ENCODE results near the gene SEH1L.

The SEH1L gene

DNA sequence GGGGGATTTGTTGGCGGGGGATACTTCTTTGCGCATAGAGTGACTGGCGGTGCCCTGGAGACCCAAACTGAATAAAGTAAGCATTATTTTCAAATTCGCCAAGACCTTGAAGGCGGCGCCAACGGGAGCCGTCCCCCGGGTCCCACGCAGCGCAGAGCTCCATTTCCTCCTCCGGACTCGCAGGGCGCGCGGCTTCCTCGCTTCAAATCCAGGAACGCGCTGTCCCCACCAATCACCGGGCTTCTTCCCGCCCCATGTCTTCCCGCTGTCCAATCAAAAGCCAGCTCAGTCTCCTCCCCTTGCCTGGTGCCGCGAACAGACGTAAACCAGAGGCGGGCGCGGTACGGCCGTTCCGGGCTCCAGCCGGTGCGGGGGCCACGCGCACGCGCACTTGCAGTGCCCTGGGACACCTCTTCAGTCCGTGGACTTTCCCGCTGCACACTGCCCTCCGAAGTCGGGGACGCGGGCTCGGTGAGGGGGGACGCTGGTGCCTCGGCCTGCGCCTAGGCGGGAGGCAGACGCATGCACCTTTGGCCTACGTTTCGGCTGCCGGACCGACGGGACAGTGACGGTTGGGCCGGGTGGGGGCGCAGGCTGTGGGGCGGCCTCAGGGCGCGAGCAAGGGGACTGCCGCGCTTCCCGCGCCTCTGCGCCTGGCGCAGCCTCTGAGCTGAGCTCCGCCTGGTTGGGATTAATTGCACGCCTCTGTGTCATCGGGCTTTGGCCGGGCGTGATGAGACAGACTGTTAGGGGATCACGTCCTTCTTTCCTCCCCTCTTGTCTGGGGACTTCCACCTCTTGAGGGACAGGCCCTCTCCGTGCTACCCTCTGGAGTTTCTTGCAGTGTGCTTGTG is 43.4 kb downstream of the SEH1L start, which contains the start of gene CEP192 (continued):
- no peak for TF ChIP-seq ZNF48 (tag by site-specific recombination; IDR thresholded peaks at IDR 0.05)
- no peak for TF ChIP-seq ZNF350 (tag by site-specific recombination; IDR thresholded peaks at IDR 0.05)
- no peak for TF ChIP-seq ZNF202 (tag by site-specific recombination; IDR thresholded peaks at IDR 0.05; ENCODE audit: borderline replicate concordance)
- no peak for TF ChIP-seq SALL2 (tag by site-specific recombination; IDR thresholded peaks at IDR 0.05; ENCODE audit: borderline replicate concordance)
- TF ChIP-seq ZNF37A (tag by site-specific recombination; IDR thresholded peaks at IDR 0.05): no peak
- no peak for TF ChIP-seq ZNF555 (tag by site-specific recombination; conservative IDR thresholded peaks at IDR 0.05)
- no peak for TF ChIP-seq ZNF560 (tag by site-specific recombination; IDR thresholded peaks at IDR 0.05; ENCODE audit: borderline replicate concordance)
- no peak for TF ChIP-seq KLF7 (tag by site-specific recombination; IDR thresholded peaks at IDR 0.05; ENCODE audit: borderline replicate concordance)
- no peak for TF ChIP-seq ZNF433 (tag by site-specific recombination; IDR thresholded peaks at IDR 0.05; ENCODE audit: low read depth)
- TF ChIP-seq ZNF114 (tag by site-specific recombination; IDR thresholded peaks at IDR 0.05): no peak
- no peak for TF ChIP-seq ZNF530 (tag by site-specific recombination; IDR thresholded peaks at IDR 0.05; ENCODE audit: low read depth)
- TF ChIP-seq, protein P1, sequence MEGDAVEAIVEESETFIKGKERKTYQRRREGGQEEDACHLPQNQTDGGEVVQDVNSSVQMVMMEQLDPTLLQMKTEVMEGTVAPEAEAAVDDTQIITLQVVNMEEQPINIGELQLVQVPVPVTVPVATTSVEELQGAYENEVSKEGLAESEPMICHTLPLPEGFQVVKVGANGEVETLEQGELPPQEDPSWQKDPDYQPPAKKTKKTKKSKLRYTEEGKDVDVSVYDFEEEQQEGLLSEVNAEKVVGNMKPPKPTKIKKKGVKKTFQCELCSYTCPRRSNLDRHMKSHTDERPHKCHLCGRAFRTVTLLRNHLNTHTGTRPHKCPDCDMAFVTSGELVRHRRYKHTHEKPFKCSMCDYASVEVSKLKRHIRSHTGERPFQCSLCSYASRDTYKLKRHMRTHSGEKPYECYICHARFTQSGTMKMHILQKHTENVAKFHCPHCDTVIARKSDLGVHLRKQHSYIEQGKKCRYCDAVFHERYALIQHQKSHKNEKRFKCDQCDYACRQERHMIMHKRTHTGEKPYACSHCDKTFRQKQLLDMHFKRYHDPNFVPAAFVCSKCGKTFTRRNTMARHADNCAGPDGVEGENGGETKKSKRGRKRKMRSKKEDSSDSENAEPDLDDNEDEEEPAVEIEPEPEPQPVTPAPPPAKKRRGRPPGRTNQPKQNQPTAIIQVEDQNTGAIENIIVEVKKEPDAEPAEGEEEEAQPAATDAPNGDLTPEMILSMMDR (tag by site-specific recombination; IDR thresholded peaks at IDR 0.05): peak; percentile 96
- no peak for TF ChIP-seq ZNF211 (tag by site-specific recombination; IDR thresholded peaks at IDR 0.05; ENCODE audit: low read depth)
- TF ChIP-seq OVOL3 (tag by site-specific recombination; IDR thresholded peaks at IDR 0.05): no peak
- TF ChIP-seq ZNF23 (tag by site-specific recombination; IDR thresholded peaks at IDR 0.05; ENCODE audit: borderline replicate concordance): no peak
- TF ChIP-seq SP7 (tag by site-specific recombination; IDR thresholded peaks at IDR 0.05): peak; percentile 88
- no peak for TF ChIP-seq ZNF473 (tag by site-specific recombination; IDR thresholded peaks at IDR 0.05)
- no peak for TF ChIP-seq TRIM28 (IDR thresholded peaks at IDR 0.05; ENCODE audit: borderline replicate concordance, low read length)
- no peak for TF ChIP-seq ZNF830 (tag by site-specific recombination; IDR thresholded peaks at IDR 0.05; ENCODE audit: low read depth)
- TF ChIP-seq TCF7L2 (IDR thresholded peaks at IDR 0.05; ENCODE audit: borderline replicate concordance, low read depth, low read length): no peak
- no peak for TF ChIP-seq YY1 (tag by site-specific recombination; IDR thresholded peaks at IDR 0.05)
- TF ChIP-seq IKZF3 (tag by site-specific recombination; IDR thresholded peaks at IDR 0.05): 0 out of 2 replicates have a peak, but pooled peaks have one; percentile 32
- TF ChIP-seq ZFP37 (tag by site-specific recombination; IDR thresholded peaks at IDR 0.05): peak; percentile 98
- 0 out of 2 replicates have a peak, but pooled peaks have one; percentile 64 for TF ChIP-seq ZBTB7A (tag by site-specific recombination; IDR thresholded peaks at IDR 0.05; ENCODE audit: low read depth)
- no peak for TF ChIP-seq REPIN1 (tag by site-specific recombination; IDR thresholded peaks at IDR 0.05; ENCODE audit: low read depth)
- TF ChIP-seq HOXD13 (CRISPR knock-in tag; IDR thresholded peaks at IDR 0.05; ENCODE audit: borderline replicate concordance): no peak; the same call in 1 of the 2 replicates
- TF ChIP-seq ZSCAN16 (tag by site-specific recombination; IDR thresholded peaks at IDR 0.05): no peak
- TF ChIP-seq ZBTB1 (tag by site-specific recombination; IDR thresholded peaks at IDR 0.05): no peak
- TF ChIP-seq, protein P2, sequence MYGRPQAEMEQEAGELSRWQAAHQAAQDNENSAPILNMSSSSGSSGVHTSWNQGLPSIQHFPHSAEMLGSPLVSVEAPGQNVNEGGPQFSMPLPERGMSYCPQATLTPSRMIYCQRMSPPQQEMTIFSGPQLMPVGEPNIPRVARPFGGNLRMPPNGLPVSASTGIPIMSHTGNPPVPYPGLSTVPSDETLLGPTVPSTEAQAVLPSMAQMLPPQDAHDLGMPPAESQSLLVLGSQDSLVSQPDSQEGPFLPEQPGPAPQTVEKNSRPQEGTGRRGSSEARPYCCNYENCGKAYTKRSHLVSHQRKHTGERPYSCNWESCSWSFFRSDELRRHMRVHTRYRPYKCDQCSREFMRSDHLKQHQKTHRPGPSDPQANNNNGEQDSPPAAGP (tag by site-specific recombination; IDR thresholded peaks at IDR 0.05): peak; percentile 83
- TF ChIP-seq, protein P3, sequence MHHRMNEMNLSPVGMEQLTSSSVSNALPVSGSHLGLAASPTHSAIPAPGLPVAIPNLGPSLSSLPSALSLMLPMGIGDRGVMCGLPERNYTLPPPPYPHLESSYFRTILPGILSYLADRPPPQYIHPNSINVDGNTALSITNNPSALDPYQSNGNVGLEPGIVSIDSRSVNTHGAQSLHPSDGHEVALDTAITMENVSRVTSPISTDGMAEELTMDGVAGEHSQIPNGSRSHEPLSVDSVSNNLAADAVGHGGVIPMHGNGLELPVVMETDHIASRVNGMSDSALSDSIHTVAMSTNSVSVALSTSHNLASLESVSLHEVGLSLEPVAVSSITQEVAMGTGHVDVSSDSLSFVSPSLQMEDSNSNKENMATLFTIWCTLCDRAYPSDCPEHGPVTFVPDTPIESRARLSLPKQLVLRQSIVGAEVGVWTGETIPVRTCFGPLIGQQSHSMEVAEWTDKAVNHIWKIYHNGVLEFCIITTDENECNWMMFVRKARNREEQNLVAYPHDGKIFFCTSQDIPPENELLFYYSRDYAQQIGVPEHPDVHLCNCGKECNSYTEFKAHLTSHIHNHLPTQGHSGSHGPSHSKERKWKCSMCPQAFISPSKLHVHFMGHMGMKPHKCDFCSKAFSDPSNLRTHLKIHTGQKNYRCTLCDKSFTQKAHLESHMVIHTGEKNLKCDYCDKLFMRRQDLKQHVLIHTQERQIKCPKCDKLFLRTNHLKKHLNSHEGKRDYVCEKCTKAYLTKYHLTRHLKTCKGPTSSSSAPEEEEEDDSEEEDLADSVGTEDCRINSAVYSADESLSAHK (tag by site-specific recombination; IDR thresholded peaks at IDR 0.05): no peak
- TF ChIP-seq ZFHX2 (tag by site-specific recombination; conservative IDR thresholded peaks at IDR 0.05): peak; percentile 90
- TF ChIP-seq ZNF777 (tag by site-specific recombination; IDR thresholded peaks at IDR 0.05; ENCODE audit: borderline replicate concordance): peak; percentile 83
- TF ChIP-seq, protein P4, sequence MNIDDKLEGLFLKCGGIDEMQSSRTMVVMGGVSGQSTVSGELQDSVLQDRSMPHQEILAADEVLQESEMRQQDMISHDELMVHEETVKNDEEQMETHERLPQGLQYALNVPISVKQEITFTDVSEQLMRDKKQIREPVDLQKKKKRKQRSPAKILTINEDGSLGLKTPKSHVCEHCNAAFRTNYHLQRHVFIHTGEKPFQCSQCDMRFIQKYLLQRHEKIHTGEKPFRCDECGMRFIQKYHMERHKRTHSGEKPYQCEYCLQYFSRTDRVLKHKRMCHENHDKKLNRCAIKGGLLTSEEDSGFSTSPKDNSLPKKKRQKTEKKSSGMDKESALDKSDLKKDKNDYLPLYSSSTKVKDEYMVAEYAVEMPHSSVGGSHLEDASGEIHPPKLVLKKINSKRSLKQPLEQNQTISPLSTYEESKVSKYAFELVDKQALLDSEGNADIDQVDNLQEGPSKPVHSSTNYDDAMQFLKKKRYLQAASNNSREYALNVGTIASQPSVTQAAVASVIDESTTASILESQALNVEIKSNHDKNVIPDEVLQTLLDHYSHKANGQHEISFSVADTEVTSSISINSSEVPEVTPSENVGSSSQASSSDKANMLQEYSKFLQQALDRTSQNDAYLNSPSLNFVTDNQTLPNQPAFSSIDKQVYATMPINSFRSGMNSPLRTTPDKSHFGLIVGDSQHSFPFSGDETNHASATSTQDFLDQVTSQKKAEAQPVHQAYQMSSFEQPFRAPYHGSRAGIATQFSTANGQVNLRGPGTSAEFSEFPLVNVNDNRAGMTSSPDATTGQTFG (tag by site-specific recombination; IDR thresholded peaks at IDR 0.05; ENCODE audit: borderline replicate concordance): no peak
- no peak for TF ChIP-seq KLF10 (tag by site-specific recombination; IDR thresholded peaks at IDR 0.05)

Data from HEK293 (cell line).